Neuronal stem cell (in vitro differentiated cells): ENCODE data around the gene SOX5.

Source experiments
- DNase-seq: peaks from one replicate; pipeline ENCODE4 v3.0.0-alpha.2; 2013; ENCODE audit warnings: low spot score
- H2AFZ ChIP-seq: one replicate; pipeline ENCODE4 v1.6.1; 2013; ENCODE audit warnings: mild to moderate bottlenecking, low read length, inconsistent platforms
- H2AK5ac ChIP-seq: 2 replicates; pipeline ENCODE4 v1.6.1; 2013; ENCODE audit warnings: low read depth, mild to moderate bottlenecking, inconsistent platforms, low read length, moderate library complexity, mixed read lengths
- H2BK120ac ChIP-seq: 2 replicates; pipeline ENCODE4 v1.6.1; 2013; ENCODE audit warnings: low read depth, mild to moderate bottlenecking, inconsistent platforms, low read length, moderate library complexity, mixed read lengths
- H2BK12ac ChIP-seq: one replicate; pipeline ENCODE4 v1.6.1; 2013; ENCODE audit warnings: low read length, inconsistent platforms
- H2BK15ac ChIP-seq: 2 replicates; pipeline ENCODE4 v1.6.1; 2013; ENCODE audit warnings: mild to moderate bottlenecking, low read length, inconsistent platforms, mixed read lengths
- H2BK5ac ChIP-seq: one replicate; pipeline ENCODE4 v1.6.1; 2013; ENCODE audit warnings: inconsistent platforms, mild to moderate bottlenecking, low read length, moderate library complexity
- H3K14ac ChIP-seq: one replicate; pipeline ENCODE4 v1.6.1; 2013; ENCODE audit warnings: low read length, inconsistent platforms
- H3K18ac ChIP-seq: 2 replicates; pipeline ENCODE4 v1.6.1; 2013; ENCODE audit warnings: low read length, inconsistent platforms
- H3K23ac ChIP-seq: 2 replicates; pipeline ENCODE4 v1.6.1; 2013; ENCODE audit warnings: low read depth, mild to moderate bottlenecking, mixed read lengths, low read length, inconsistent platforms; ENCODE audit not compliant: poor library complexity
- H3K27ac ChIP-seq: replicated peaks from 3 replicates; pipeline ENCODE4 v1.5.1; 2013; ENCODE audit warnings: low read length, inconsistent platforms
- H3K27me3 ChIP-seq, 3 experiments: 2 replicates each; pipeline ENCODE4 v1.6.1; 2013; ENCODE audit warnings: low read length in 3 of 3, mild to moderate bottlenecking in 2 of 3, inconsistent platforms in 1 of 3, low read depth in 1 of 3, mixed read lengths in 1 of 3, moderate library complexity in 1 of 3; ENCODE audit not compliant: control insufficient read depth in 3 of 3, insufficient read depth in 3 of 3
- H3K36me3 ChIP-seq, 2 donors: replicated peaks in 1 of 2; 2 replicates each; pipeline ENCODE4 v1.6.1; 2013; ENCODE audit warnings: low read length in 2 of 2; ENCODE audit not compliant: control insufficient read depth in 2 of 2, insufficient read depth in 2 of 2
- H3K4ac ChIP-seq: 2 replicates; pipeline ENCODE4 v1.6.1; 2013; ENCODE audit warnings: inconsistent platforms, mild to moderate bottlenecking, low read length, moderate library complexity
- H3K4me1 ChIP-seq, 2 donors: 1 replicate in 1 of 2; 2 replicates in 1 of 2; pipeline ENCODE4 v1.6.1; 2013; ENCODE audit warnings: low read length in 2 of 2, low read depth in 1 of 2; ENCODE audit not compliant: control insufficient read depth in 2 of 2, insufficient read depth in 1 of 2
- H3K4me2 ChIP-seq: one replicate; pipeline ENCODE4 v1.6.1; 2013; ENCODE audit warnings: mild to moderate bottlenecking, low read length, inconsistent platforms; ENCODE audit not compliant: insufficient read depth, poor library complexity, severe bottlenecking
- H3K4me3 ChIP-seq, 2 donors: 2 replicates each; pipeline ENCODE4 v1.5.1; 2013; ENCODE audit warnings: low read length in 2 of 2, mild to moderate bottlenecking in 2 of 2, inconsistent platforms in 1 of 2, moderate library complexity in 1 of 2
- H3K79me1 ChIP-seq: one replicate; pipeline ENCODE4 v1.6.1; 2013; ENCODE audit warnings: low read depth, mild to moderate bottlenecking, inconsistent platforms, low read length, moderate library complexity
- H3K9ac ChIP-seq: one replicate; pipeline ENCODE4 v1.6.1; 2013; ENCODE audit warnings: mild to moderate bottlenecking, low read depth, low read length, inconsistent platforms; ENCODE audit not compliant: poor library complexity
- H3K9me3 ChIP-seq, 2 donors: replicated peaks in 1 of 2; 2 replicates each; pipeline versions ENCODE3 to v1.6.1; 2013; ENCODE audit warnings: low read length in 2 of 2, mild to moderate bottlenecking in 2 of 2, inconsistent platforms in 1 of 2, low read depth in 1 of 2, mixed read lengths in 1 of 2, moderate library complexity in 1 of 2; ENCODE audit not compliant: control insufficient read depth in 2 of 2, insufficient read depth in 1 of 2
- H4K8ac ChIP-seq: one replicate; pipeline ENCODE4 v1.6.1; 2013; ENCODE audit warnings: low read depth, mild to moderate bottlenecking, inconsistent platforms, low read length, moderate library complexity
- H4K91ac ChIP-seq: one replicate; pipeline ENCODE4 v1.6.1; 2013; ENCODE audit warnings: low read length, low read depth, mild to moderate bottlenecking, inconsistent platforms; ENCODE audit not compliant: poor library complexity
- WGBS, 2 donors: extraction: QIAGEN DNeasy Blood & Tissue Kit; methylation state at CpG; one replicate each; pipeline ENCODE4 v1.1.7; 2013; ENCODE audit warnings: missing lambda C conversion rate in 2 of 2, mixed read lengths in 1 of 2; ENCODE audit not compliant: insufficient read length in 2 of 2, insufficient replicate concordance in 1 of 2; ENCODE audit errors: extremely low coverage in 2 of 2; 5-methylcytosine and 5-hydroxymethylcytosine counted together

SOX5 gene

GRCh38 chr12:23899434-23899833, 50.0 kb downstream of the SOX5 start:
- H3K4ac ChIP-seq = no peak overlapping the region
- H3K4me1 ChIP-seq = peaks cover 7 to 17% of the 10 kb centered on the region in 2 donors
- WGBS, 2 donors = no CpG with 5 or more reads among the region's 3 CpGs
- no peaks in the 10 kb centered on the region for H3K79me1 ChIP-seq
- no peaks in the 10 kb centered on the region for H3K27me3 ChIP-seq
- H3K27ac ChIP-seq = no peak overlapping the region
- H3K9me3 ChIP-seq = peaks cover 0 to 8% of the 10 kb centered on the region in 2 donors
- no peak overlapping the region for H2AK5ac ChIP-seq
- no peak overlapping the region for H3K14ac ChIP-seq
- peaks cover 0 to 8% of the 10 kb centered on the region in 2 donors for H3K36me3 ChIP-seq
- no peak overlapping the region for H3K23ac ChIP-seq
- no peak overlapping the region for H2BK120ac ChIP-seq
- no peak overlapping the region for H4K91ac ChIP-seq
- H2BK12ac ChIP-seq = no peak overlapping the region
- H3K9ac ChIP-seq = no peak overlapping the region
- no peak overlapping the region for H3K4me3 ChIP-seq
- no peak overlapping the region for H3K4me2 ChIP-seq
- no peak overlapping the region for H2AFZ ChIP-seq
- H2BK5ac ChIP-seq = no peak overlapping the region
- H4K8ac ChIP-seq = no peak overlapping the region
- H3K18ac ChIP-seq = no peak overlapping the region
- no peak overlapping the region for H2BK15ac ChIP-seq
- DNase-seq = no peak

- no peak overlapping the region for H4K91ac ChIP-seq
- peaks cover 0 to 12% of the 10 kb centered on the region in 2 donors for H3K9me3 ChIP-seq
- no peak overlapping the region for H2BK120ac ChIP-seq
- H2BK15ac ChIP-seq = no peak overlapping the region
- no peak overlapping the region for H3K4me2 ChIP-seq
- DNase-seq = no peak
- H4K8ac ChIP-seq = no peak overlapping the region
- H3K9ac ChIP-seq = no peak overlapping the region
- no peaks in the 10 kb centered on the region for H3K27me3 ChIP-seq
- no peak overlapping the region for H3K14ac ChIP-seq
- no peak overlapping the region for H2AFZ ChIP-seq
- peaks cover 3 to 21% of the 10 kb centered on the region in 2 donors for H3K36me3 ChIP-seq
- no peak overlapping the region for H3K18ac ChIP-seq
- H3K4ac ChIP-seq = no peak overlapping the region
- no CpG with 5 or more reads among the region's 1 CpG for WGBS, 2 donors
- no peak overlapping the region for H2AK5ac ChIP-seq
- H3K79me1 ChIP-seq = no peaks in the 10 kb centered on the region
- peaks cover 7 to 17% of the 10 kb centered on the region in 2 donors for H3K4me1 ChIP-seq
- no peak overlapping the region for H3K23ac ChIP-seq
- H3K4me3 ChIP-seq = no peak overlapping the region
- no peak overlapping the region for H3K27ac ChIP-seq
- H2BK12ac ChIP-seq = no peak overlapping the region
- H2BK5ac ChIP-seq = no peak overlapping the region
These were observed 51.3 kb downstream of the SOX5 start for GRCh38 chr12:23898121-23898520.

GRCh38 chr12:23895792-23896218, 53.7 kb downstream of the SOX5 start:
- Histone ChIP-seq H2AFZ (no peak overlapping the region), H2AK5ac (no peak overlapping the region), H3K27me3 (no peaks in the 10 kb centered on the region), H4K91ac (no peak overlapping the region), H3K4ac (no peak overlapping the region), H3K4me1 (peaks cover 7 to 17% of the 10 kb centered on the region in 2 donors), H3K4me3 (no peak overlapping the region), H2BK15ac (no peak overlapping the region), H2BK120ac (no peak overlapping the region), H3K18ac (no peak overlapping the region), H3K23ac (no peak overlapping the region), H3K9ac (no peak overlapping the region), H3K4me2 (no peak overlapping the region), H2BK12ac (no peak overlapping the region), H3K36me3 (peaks cover 6 to 33% of the 10 kb centered on the region in 2 donors), H3K79me1 (no peaks in the 10 kb centered on the region), H4K8ac (no peak overlapping the region), H3K9me3 (peaks cover 0 to 4% of the 10 kb centered on the region in 2 donors), H3K27ac (peak overlapping the region; percentile 94), H2BK5ac (no peak overlapping the region), H3K14ac (no peak overlapping the region)
- WGBS, 2 donors = no CpG with 5 or more reads among the region's 5 CpGs
- peak; percentile 89 for DNase-seq

GRCh38 chr12:23893611-23894010, 55.9 kb downstream of the SOX5 start:
- WGBS, 2 donors = no CpG with 5 or more reads among the region's 1 CpG
- H3K9me3 ChIP-seq = peaks cover 0 to 4% of the 10 kb centered on the region in 2 donors
- H3K36me3 ChIP-seq = peaks cover 6 to 33% of the 10 kb centered on the region in 2 donors
- no peak overlapping the region for H3K9ac ChIP-seq
- no peak overlapping the region for H3K4me2 ChIP-seq
- no peak overlapping the region for H2BK5ac ChIP-seq
- H3K27me3 ChIP-seq = no peaks in the 10 kb centered on the region
- no peak overlapping the region for H2AK5ac ChIP-seq
- H2BK120ac ChIP-seq = no peak overlapping the region
- no peak overlapping the region for H4K8ac ChIP-seq
- no peak overlapping the region for H3K23ac ChIP-seq
- H3K4me3 ChIP-seq = no peak overlapping the region
- H3K79me1 ChIP-seq = no peaks in the 10 kb centered on the region
- no peak overlapping the region for H4K91ac ChIP-seq
- no peak overlapping the region for H3K14ac ChIP-seq
- H3K27ac ChIP-seq = no peak overlapping the region
- no peak overlapping the region for H2BK15ac ChIP-seq
- no peak overlapping the region for H3K4ac ChIP-seq
- peaks cover 7 to 17% of the 10 kb centered on the region in 2 donors for H3K4me1 ChIP-seq
- H2BK12ac ChIP-seq = no peak overlapping the region
- H2AFZ ChIP-seq = no peak overlapping the region
- H3K18ac ChIP-seq = no peak overlapping the region
- no peak for DNase-seq
